ENCODE measurements around the gene RNF114.
A peak's percentile ranks its signal among the peaks of the same experiment; 100 is the strongest.
"Not testable (repeated sequence)": the region's sequence is repeated elsewhere in the genome, so short reads cannot be mapped to it uniquely, and the experiment has no call there.

RNF114 gene

GRCh38 chr20:49955830-49956396 lies 19.7 kb downstream of the RNF114 start:
- not testable (repeated sequence) for DNase-seq (ENCODE audit: extremely low spot score, insufficient read length, low read depth)

GRCh38 chr20:49956689-49957088 lies 20.5 kb downstream of the RNF114 start:
- FAIRE-seq = no peak
- no peak for DNase-seq (ENCODE audit: extremely low spot score, insufficient read length, low read depth)

More at GRCh38 chr20:49955830-49956396, 19.7 kb downstream of the RNF114 start:
- not testable (repeated sequence) for FAIRE-seq

- not testable (repeated sequence) for FAIRE-seq; DNase-seq (ENCODE audit: extremely low spot score, insufficient read length, low read depth)
These were observed 21.1 kb downstream of the RNF114 start for GRCh38 chr20:49957089-49957938.

- DNase-seq (ENCODE audit: extremely low spot score, insufficient read length, low read depth) = no peak
- FAIRE-seq = no peak
These were observed 25.2 kb downstream of the RNF114 start for GRCh38 chr20:49961413-49961812.

- no peak for DNase-seq (ENCODE audit: extremely low spot score, insufficient read length, low read depth)
- FAIRE-seq = no peak
These were observed 29.0 kb downstream of the RNF114 start for GRCh38 chr20:49964964-49965780.

GRCh38 chr20:49965781-49966305 lies 29.6 kb downstream of the RNF114 start:
- DNase-seq (ENCODE audit: extremely low spot score, insufficient read length, low read depth) (no peak), FAIRE-seq (no peak)

- no peak for FAIRE-seq
These were observed 30.7 kb downstream of the RNF114 start for GRCh38 chr20:49966861-49967260.

GRCh38 chr20:49969234-49969633 lies 33.0 kb downstream of the RNF114 start:
- FAIRE-seq (no peak), DNase-seq (ENCODE audit: extremely low spot score, insufficient read length, low read depth) (no peak)

More at GRCh38 chr20:49966861-49967260, 30.7 kb downstream of the RNF114 start:
- no peak for DNase-seq (ENCODE audit: extremely low spot score, insufficient read length, low read depth)

GRCh38 chr20:49969946-49970345 lies 33.7 kb downstream of the RNF114 start:
- DNase-seq (ENCODE audit: extremely low spot score, insufficient read length, low read depth) (no peak), FAIRE-seq (no peak)

- no peak for DNase-seq (ENCODE audit: extremely low spot score, insufficient read length, low read depth)
These were observed 34.3 kb downstream of the RNF114 start for GRCh38 chr20:49970498-49970897.

GRCh38 chr20:49973981-49974380 lies 37.8 kb downstream of the RNF114 start:
- FAIRE-seq (no peak), DNase-seq (ENCODE audit: extremely low spot score, insufficient read length, low read depth) (no peak)

More at GRCh38 chr20:49970498-49970897, 34.3 kb downstream of the RNF114 start:
- no peak for FAIRE-seq

GRCh38 chr20:49976542-49976941 lies 40.3 kb downstream of the RNF114 start:
- FAIRE-seq (no peak), DNase-seq (ENCODE audit: extremely low spot score, insufficient read length, low read depth) (no peak)

GRCh38 chr20:49977740-49978139 lies 41.5 kb downstream of the RNF114 start:
- not testable (repeated sequence) for DNase-seq (ENCODE audit: extremely low spot score, insufficient read length, low read depth); FAIRE-seq

- no peak for DNase-seq (ENCODE audit: extremely low spot score, insufficient read length, low read depth)
- no peak for FAIRE-seq
These were observed 42.5 kb downstream of the RNF114 start for GRCh38 chr20:49978685-49979029.

GRCh38 chr20:49979030-49979832 lies 43.0 kb downstream of the RNF114 start:
- DNase-seq (ENCODE audit: extremely low spot score, insufficient read length, low read depth) (peak; percentile 45), FAIRE-seq (peak; percentile 36)

GRCh38 chr20:49980140-49981008 lies 44.2 kb downstream of the RNF114 start:
- no peak for DNase-seq (ENCODE audit: extremely low spot score, insufficient read length, low read depth)
- no peak for FAIRE-seq

GRCh38 chr20:49981218-49982071 lies 45.2 kb downstream of the RNF114 start:
- DNase-seq (ENCODE audit: extremely low spot score, insufficient read length, low read depth) (no peak), FAIRE-seq (no peak)

- FAIRE-seq (no peak), DNase-seq (ENCODE audit: extremely low spot score, insufficient read length, low read depth) (no peak)
These were observed 45.8 kb downstream of the RNF114 start for GRCh38 chr20:49982072-49982345.
